ENCODE data around the gene C13orf46. TPM values are rescaled to one million over a fixed set of nuclear protein-coding genes. Genes with fewer than 3 reads are reported as not detected.
"Not testable (repeated sequence)": the region's sequence is repeated elsewhere in the genome, so short reads cannot be mapped to it uniquely, and the experiment has no call there.

C13orf46 gene
- total and polyA plus RNA-seq, 2 experiments from 2014 or later, result 0.20 to 0.23 TPM

DNA sequence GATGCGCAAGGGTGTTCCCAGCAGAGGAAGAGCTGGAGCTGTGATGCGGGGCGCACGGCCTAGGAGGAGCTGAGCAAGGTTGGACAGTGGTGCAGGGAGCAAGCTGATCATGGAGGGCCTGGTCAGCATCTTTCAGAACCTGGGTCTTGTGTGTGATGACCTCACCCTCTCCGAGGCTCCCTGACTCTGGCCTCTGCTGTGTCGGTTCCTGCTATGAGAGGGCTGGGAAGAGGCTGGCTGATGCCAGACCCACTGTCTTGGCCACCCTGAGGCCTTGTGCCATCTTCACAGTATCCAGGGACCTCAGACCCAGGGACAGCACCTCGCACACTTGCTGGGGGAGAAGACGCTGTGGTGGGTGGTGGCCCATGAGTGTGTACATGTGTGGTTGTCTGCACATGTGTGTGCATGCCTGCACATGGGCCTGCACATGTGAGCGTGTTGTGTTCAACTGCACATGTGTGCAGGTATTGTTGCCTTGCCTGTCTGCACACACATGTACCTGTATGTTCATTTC lies 16.5 kb upstream of the C13orf46 start:
- H3K79me2 ChIP-seq, result no peaks in the 10 kb centered on the region
- TF ChIP-seq, protein P1, sequence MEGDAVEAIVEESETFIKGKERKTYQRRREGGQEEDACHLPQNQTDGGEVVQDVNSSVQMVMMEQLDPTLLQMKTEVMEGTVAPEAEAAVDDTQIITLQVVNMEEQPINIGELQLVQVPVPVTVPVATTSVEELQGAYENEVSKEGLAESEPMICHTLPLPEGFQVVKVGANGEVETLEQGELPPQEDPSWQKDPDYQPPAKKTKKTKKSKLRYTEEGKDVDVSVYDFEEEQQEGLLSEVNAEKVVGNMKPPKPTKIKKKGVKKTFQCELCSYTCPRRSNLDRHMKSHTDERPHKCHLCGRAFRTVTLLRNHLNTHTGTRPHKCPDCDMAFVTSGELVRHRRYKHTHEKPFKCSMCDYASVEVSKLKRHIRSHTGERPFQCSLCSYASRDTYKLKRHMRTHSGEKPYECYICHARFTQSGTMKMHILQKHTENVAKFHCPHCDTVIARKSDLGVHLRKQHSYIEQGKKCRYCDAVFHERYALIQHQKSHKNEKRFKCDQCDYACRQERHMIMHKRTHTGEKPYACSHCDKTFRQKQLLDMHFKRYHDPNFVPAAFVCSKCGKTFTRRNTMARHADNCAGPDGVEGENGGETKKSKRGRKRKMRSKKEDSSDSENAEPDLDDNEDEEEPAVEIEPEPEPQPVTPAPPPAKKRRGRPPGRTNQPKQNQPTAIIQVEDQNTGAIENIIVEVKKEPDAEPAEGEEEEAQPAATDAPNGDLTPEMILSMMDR (IDR thresholded peaks at IDR 0.05; ENCODE audit: poor library complexity), result no peak
- TF ChIP-seq EZH2 (IDR thresholded peaks at IDR 0.05; ENCODE audit: borderline replicate concordance) (no peak), EZH2phosphoT487 (IDR thresholded peaks at IDR 0.05; ENCODE audit: low read depth, severe bottlenecking, unreplicated experiment) (no peak)
- H3K9me3 ChIP-seq (ENCODE audit: low read depth), result no peaks in the 10 kb centered on the region
- no peaks in the 10 kb centered on the region for H3K36me3 ChIP-seq (replicated peaks; ENCODE audit: insufficient read depth, low read depth)
- H3K4me1 ChIP-seq (ENCODE audit: insufficient read depth), result no peaks in the 10 kb centered on the region
- no peak overlapping the region for H3K27ac ChIP-seq
- no peak for DNase-seq (ENCODE audit: low spot score)
- no peak overlapping the region for H3K4me3 ChIP-seq
- 89% methylated on average over 9 of the region's 9 CpGs for WGBS (ENCODE audit: low lambda C conversion rate, missing lambda C conversion rate)
- H3K27me3 ChIP-seq, result no peaks in the 10 kb centered on the region
- no peaks in the 10 kb centered on the region for H3K9me2 ChIP-seq (replicated peaks; ENCODE audit: insufficient read depth)
- no peak overlapping the region for H2AFZ ChIP-seq
- no peak overlapping the region for H3K4me2 ChIP-seq
- H4K20me1 ChIP-seq (ENCODE audit: insufficient read depth, poor library complexity, severe bottlenecking), result no peaks in the 10 kb centered on the region

DNA sequence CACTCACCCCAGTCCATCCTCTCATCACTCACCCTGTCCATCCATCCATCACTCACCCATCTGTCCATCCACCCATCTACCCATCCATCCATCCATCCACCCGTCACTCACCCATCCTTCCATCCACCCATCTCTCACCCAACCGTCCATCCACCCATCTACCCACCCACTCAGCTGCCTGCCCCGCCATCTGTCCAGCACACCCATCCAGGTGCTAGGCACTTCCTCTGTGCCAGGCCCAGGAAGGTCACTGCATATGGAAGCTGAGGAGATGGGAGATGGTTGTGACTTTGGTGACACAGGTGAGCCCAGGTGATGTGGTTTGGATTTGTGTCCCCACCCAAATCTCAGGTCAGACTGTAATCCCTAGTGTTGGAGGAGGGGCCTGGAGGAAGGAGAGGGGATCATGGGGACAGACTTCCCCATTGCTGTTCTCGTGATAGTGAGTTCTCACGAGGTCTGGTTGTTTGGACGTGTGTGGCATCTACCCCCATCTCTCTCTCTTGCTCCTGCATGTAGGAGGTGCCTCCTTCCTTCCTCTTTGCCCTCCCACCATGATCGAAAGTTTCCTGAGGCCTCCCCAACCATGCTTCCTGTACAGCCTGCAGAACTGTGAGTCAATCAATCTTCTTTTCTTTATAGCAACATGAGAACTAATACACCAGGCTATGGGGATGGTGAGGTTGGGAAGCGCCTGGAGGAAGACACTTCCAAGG lies 15.9 kb upstream of the C13orf46 start:
- no peaks in the 10 kb centered on the region for H3K79me2 ChIP-seq
- H3K27me3 ChIP-seq, result no peaks in the 10 kb centered on the region
- WGBS (ENCODE audit: low lambda C conversion rate, missing lambda C conversion rate), result over 99% methylated on average over 8 of the region's 8 CpGs
- no peaks in the 10 kb centered on the region for H3K4me1 ChIP-seq (ENCODE audit: insufficient read depth)
- no peaks in the 10 kb centered on the region for H3K36me3 ChIP-seq (replicated peaks; ENCODE audit: insufficient read depth, low read depth)
- H4K20me1 ChIP-seq (ENCODE audit: insufficient read depth, poor library complexity, severe bottlenecking), result no peaks in the 10 kb centered on the region
- H3K9me3 ChIP-seq (ENCODE audit: low read depth), result no peaks in the 10 kb centered on the region
- no peak for DNase-seq (ENCODE audit: low spot score)
- H3K4me2 ChIP-seq, result no peak overlapping the region
- H3K4me3 ChIP-seq, result no peak overlapping the region
- no peaks in the 10 kb centered on the region for H3K9me2 ChIP-seq (replicated peaks; ENCODE audit: insufficient read depth)
- no peak overlapping the region for H2AFZ ChIP-seq
- no peak overlapping the region for H3K27ac ChIP-seq
- no peak for TF ChIP-seq EZH2phosphoT487 (IDR thresholded peaks at IDR 0.05; ENCODE audit: low read depth, severe bottlenecking, unreplicated experiment)
- TF ChIP-seq, protein P1 (IDR thresholded peaks at IDR 0.05; ENCODE audit: poor library complexity), result no peak
- no peak for TF ChIP-seq EZH2 (IDR thresholded peaks at IDR 0.05; ENCODE audit: borderline replicate concordance)

DNA sequence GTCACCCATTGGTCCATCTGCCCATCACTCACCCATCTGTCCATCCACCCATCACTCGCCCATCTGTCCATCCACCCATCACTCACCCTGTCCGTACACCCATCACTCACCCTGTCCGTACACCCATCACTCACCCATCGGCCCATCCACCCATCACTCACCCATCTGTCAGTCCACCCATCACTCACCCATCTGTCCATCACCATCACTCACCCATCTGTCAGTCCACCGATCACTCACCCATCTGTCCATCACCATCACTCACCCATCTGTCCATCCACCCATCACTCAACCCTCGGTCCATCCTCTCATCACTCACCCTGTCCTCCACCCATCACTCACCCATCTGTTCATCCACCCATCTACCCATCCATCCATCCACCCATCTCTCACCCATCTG lies 15.0 kb upstream of the C13orf46 start:
- H3K79me2 ChIP-seq; H3K9me2 ChIP-seq (replicated peaks; ENCODE audit: insufficient read depth); H2AFZ ChIP-seq; H3K4me2 ChIP-seq; H3K27ac ChIP-seq; H3K4me3 ChIP-seq; DNase-seq (ENCODE audit: low spot score); H3K4me1 ChIP-seq (ENCODE audit: insufficient read depth); H4K20me1 ChIP-seq (ENCODE audit: insufficient read depth, poor library complexity, severe bottlenecking); H3K9me3 ChIP-seq (ENCODE audit: low read depth); H3K36me3 ChIP-seq (replicated peaks; ENCODE audit: insufficient read depth, low read depth); H3K27me3 ChIP-seq: not testable (repeated sequence)
- 79% methylated on average over 5 of the region's 6 CpGs for WGBS (ENCODE audit: low lambda C conversion rate, missing lambda C conversion rate)

DNA sequence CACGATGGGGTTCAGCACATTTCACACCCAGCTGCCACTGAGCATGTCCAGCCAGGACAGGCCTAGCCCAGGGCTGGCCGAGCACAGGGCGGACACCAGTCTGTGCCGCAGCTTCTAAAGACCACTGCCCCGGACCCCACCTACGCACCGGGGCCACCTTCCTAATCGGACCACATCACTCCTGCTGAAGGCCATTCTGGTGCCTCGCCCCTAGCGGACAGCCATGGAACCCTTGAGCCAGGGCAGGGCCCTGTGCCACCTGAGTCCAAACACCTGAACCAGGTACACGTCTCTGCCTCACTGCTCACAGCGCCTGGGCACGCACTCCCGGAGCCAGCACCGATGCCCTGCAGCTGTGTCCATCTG lies 8.4 kb upstream of the C13orf46 start:
- no peak overlapping the region for H2AFZ ChIP-seq
- no peaks in the 10 kb centered on the region for H3K9me3 ChIP-seq (ENCODE audit: low read depth)
- H3K79me2 ChIP-seq, result no peaks in the 10 kb centered on the region
- no peak overlapping the region for H3K4me3 ChIP-seq
- WGBS (ENCODE audit: low lambda C conversion rate, missing lambda C conversion rate), result 96% methylated on average over 15 of the region's 15 CpGs
- no peaks in the 10 kb centered on the region for H3K9me2 ChIP-seq (replicated peaks; ENCODE audit: insufficient read depth)
- TF ChIP-seq EZH2 (IDR thresholded peaks at IDR 0.05; ENCODE audit: borderline replicate concordance) (no peak), EZH2phosphoT487 (IDR thresholded peaks at IDR 0.05; ENCODE audit: low read depth, severe bottlenecking, unreplicated experiment) (no peak)
- TF ChIP-seq, protein P1 (IDR thresholded peaks at IDR 0.05; ENCODE audit: poor library complexity), result no peak
- H3K27ac ChIP-seq, result no peak overlapping the region
- H3K27me3 ChIP-seq, result no peaks in the 10 kb centered on the region
- no peaks in the 10 kb centered on the region for H3K36me3 ChIP-seq (replicated peaks; ENCODE audit: insufficient read depth, low read depth)
- no peaks in the 10 kb centered on the region for H3K4me1 ChIP-seq (ENCODE audit: insufficient read depth)
- no peaks in the 10 kb centered on the region for H4K20me1 ChIP-seq (ENCODE audit: insufficient read depth, poor library complexity, severe bottlenecking)
- no peak overlapping the region for H3K4me2 ChIP-seq
- no peak for DNase-seq (ENCODE audit: low spot score)
